Activated CD8-positive, alpha-beta T cell treated with anti-CD3 and anti-CD28 coated beads for 36 hours (primary cell): Measurements from ENCODE around the gene NTMT1. TPM values are rescaled to one million over a fixed set of nuclear protein-coding genes. Genes with fewer than 3 reads are reported as not detected.

Source experiments
- ATAC-seq: fragments of 200-7000 bp; cut with Tn5 transposase; one replicate; pipeline ENCODE4 v1.10.0; 2021; ENCODE audit warnings: mild to moderate bottlenecking, moderate library complexity
- CTCF ChIA-PET: fragments of 350-600 bp; sonication (Branson Sonifier 250); formaldehyde crosslinking; loops from one replicate; lab custom pipeline; 2021; ENCODE audit warnings: antibody characterized with exemption; lab: Charles Lee
- POLR2A ChIA-PET: fragments of 350-600 bp; sonication (Branson Sonifier 250); formaldehyde crosslinking; loops from one replicate; lab custom pipeline; 2021; ENCODE audit warnings: antibody characterized with exemption; lab: Charles Lee
- DNase-seq: peaks from one replicate; pipeline ENCODE4 v3.0.0-alpha.2; 2020
- H3K27ac Mint-ChIP-seq: one replicate; pipeline ENCODE4 v1.8.0; 2021; ENCODE audit warnings: mild to moderate bottlenecking, mixed read lengths
- H3K27me3 Mint-ChIP-seq: one replicate; pipeline ENCODE4 v1.8.0; 2021; ENCODE audit warnings: mixed read lengths
- H3K36me3 Mint-ChIP-seq: one replicate; pipeline ENCODE4 v1.8.0; 2021; ENCODE audit warnings: low read depth, mixed read lengths
- H3K4me1 Mint-ChIP-seq: one replicate; pipeline ENCODE4 v1.8.0; 2021; ENCODE audit warnings: low read depth, mixed read lengths
- H3K4me3 Mint-ChIP-seq: one replicate; pipeline ENCODE4 v1.8.0; 2021; ENCODE audit warnings: mild to moderate bottlenecking, moderate library complexity, mixed read lengths
- H3K9me3 Mint-ChIP-seq: one replicate; pipeline ENCODE4 v1.8.0; 2021; ENCODE audit warnings: mixed read lengths
- CTCF ChIP-seq: fragments of 200-600 bp; IDR thresholded peaks from one replicate; pipeline ENCODE4 v1.8.0; 2022; ENCODE audit warnings: antibody characterized with exemption, mild to moderate bottlenecking
- intact Hi-C: fragments of 100-400 bp; cut with micrococcal nuclease; formaldehyde crosslinking; loops from one replicate; pipeline ENCODE4 v1.10.0; 2022
- total RNA-seq, 2 experiments: library from RNA; stranded (reverse); gene quantifications; one replicate each; pipeline ENCODE4 v1.2.3, GENCODE V29; 2021

The NTMT1 gene
- total RNA-seq, 2 experiments from 2014 or later, result 69.5 to 74.4 TPM

DNA sequence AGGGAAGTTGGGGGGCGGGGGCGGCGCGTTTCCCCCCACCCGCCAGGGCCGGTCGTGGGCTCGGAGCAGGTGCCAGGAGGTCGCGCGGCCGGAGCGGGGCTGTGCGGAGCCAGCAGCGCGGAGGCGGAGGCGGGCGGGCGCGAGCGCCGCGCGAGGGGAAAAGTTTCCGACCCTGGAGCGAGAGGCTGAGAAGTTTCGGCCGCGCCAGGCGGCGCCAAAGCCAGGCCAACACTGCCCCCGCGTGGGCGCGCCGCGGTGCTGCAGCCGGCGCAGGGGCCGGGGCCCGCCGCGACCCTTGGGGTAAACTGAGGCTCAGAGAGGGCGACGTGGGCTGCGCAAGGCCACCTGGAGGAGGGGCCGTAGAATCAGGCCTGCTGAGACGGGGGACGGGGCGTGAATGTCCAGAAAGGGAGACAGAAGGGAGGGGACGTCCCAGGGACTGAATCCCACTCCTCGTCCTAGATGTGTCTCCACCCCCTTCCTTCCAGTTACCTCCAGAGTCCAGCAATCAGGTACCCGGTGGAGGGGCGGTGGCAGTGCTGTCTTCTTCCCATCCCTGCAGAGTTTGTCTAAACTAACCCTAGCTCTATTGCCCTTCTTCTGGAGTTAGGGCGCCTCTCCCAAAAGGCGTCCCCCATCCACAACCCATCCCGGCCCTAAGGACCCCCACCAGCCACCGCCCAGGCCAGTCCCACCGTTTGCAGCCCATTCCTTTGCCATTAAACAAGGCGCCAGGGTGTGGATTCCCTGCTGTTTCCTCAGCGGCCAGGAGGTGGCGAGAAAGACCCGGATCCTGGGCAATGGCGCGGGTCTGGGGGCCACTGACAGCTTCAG is 15.3 kb upstream of the NTMT1 start:
- H3K36me3 Mint-ChIP-seq, result no peaks in the 10 kb centered on the region
- intact Hi-C loops, result loop anchor here (5.0 to 10.0 kb wide), 2 partner anchors 436 to 473 kb away; partner anchors contain the start of gene IER5L
- peak overlapping the region; percentile 59 for H3K27ac Mint-ChIP-seq
- CTCF ChIA-PET, result interaction anchor here (0.7 to 2.3 kb wide), 25 partner anchors 10 to 480 kb away, joined by 3 to 22 read pairs (median 4); partner anchors contain the start of gene C9orf50
- POLR2A ChIA-PET, result interaction anchor here (0.7 to 1.2 kb wide), 2 partner anchors 10 to 471 kb away, joined by 3 to 4 read pairs; partner anchors contain the start of gene C9orf50
- H3K27me3 Mint-ChIP-seq, result no peaks in the 10 kb centered on the region
- peak; percentile 78 for DNase-seq
- peak; percentile 99 for TF ChIP-seq CTCF
- peaks cover 32% of the 10 kb centered on the region for H3K4me1 Mint-ChIP-seq
- no peaks in the 10 kb centered on the region for H3K9me3 Mint-ChIP-seq
- peak; percentile 66 for ATAC-seq
- peak overlapping the region; percentile 62 for H3K4me3 Mint-ChIP-seq

- ChIA-PET POLR2A (interaction anchor here (0.7 to 1.2 kb wide), 2 partner anchors 9 to 471 kb away, joined by 3 to 4 read pairs; partner anchors contain the start of gene C9orf50), CTCF (interaction anchor here (0.7 to 2.3 kb wide), 25 partner anchors 9 to 480 kb away, joined by 3 to 22 read pairs (median 4); partner anchors contain the start of gene C9orf50)
- Mint-ChIP-seq H3K27me3 (no peaks in the 10 kb centered on the region), H3K4me3 (no peak overlapping the region), H3K4me1 (peaks cover 32% of the 10 kb centered on the region), H3K9me3 (no peaks in the 10 kb centered on the region), H3K36me3 (no peaks in the 10 kb centered on the region), H3K27ac (no peak overlapping the region)
- ATAC-seq (no peak), DNase-seq (no peak)
- TF ChIP-seq CTCF, result no peak
- intact Hi-C loops, result loop anchor here (5.0 to 10.0 kb wide), 2 partner anchors 437 to 474 kb away; partner anchors contain the start of gene IER5L
Observed at GRCh38 chr9:129611307-129611800, 14.6 kb upstream of the NTMT1 start.

GRCh38 chr9:129612123-129612522 is 13.8 kb upstream of the NTMT1 start:
- H3K4me1 Mint-ChIP-seq, result peaks cover 30% of the 10 kb centered on the region
- H3K27me3 Mint-ChIP-seq, result no peaks in the 10 kb centered on the region
- CTCF ChIA-PET, result interaction anchor here (1.7 to 4.5 kb wide), 11 partner anchors 9 to 481 kb away, joined by 4 to 27 read pairs (median 10); partner anchors contain the start of gene C9orf50
- no peak overlapping the region for H3K27ac Mint-ChIP-seq
- intact Hi-C loops, result loop anchor here (5.0 to 10.0 kb wide), 2 partner anchors 437 to 475 kb away; partner anchors contain the start of gene IER5L
- H3K36me3 Mint-ChIP-seq, result no peaks in the 10 kb centered on the region
- POLR2A ChIA-PET, result interaction anchor here (2.0 kb wide), 1 partner anchor 12 kb away, joined by 6 read pairs; no protein-coding TSS in a partner anchor
- DNase-seq (no peak), ATAC-seq (no peak)
- H3K4me3 Mint-ChIP-seq, result no peak overlapping the region
- TF ChIP-seq CTCF, result no peak
- H3K9me3 Mint-ChIP-seq, result no peaks in the 10 kb centered on the region

- no peak for TF ChIP-seq CTCF
- Mint-ChIP-seq H3K27me3 (no peaks in the 10 kb centered on the region), H3K9me3 (no peaks in the 10 kb centered on the region), H3K36me3 (no peaks in the 10 kb centered on the region), H3K4me3 (no peak overlapping the region), H3K27ac (no peak overlapping the region), H3K4me1 (peaks cover 22% of the 10 kb centered on the region)
- ATAC-seq (no peak), DNase-seq (no peak)
- POLR2A ChIA-PET, result interaction anchor here (2.0 kb wide), 1 partner anchor 11 kb away, joined by 6 read pairs; no protein-coding TSS in a partner anchor
- CTCF ChIA-PET, result interaction anchor here (1.0 to 4.5 kb wide), 3 partner anchors 8 to 474 kb away, joined by 4 to 27 read pairs (median 13); partner anchors contain the start of gene C9orf50
- intact Hi-C loops, result loop anchor here (5.0 to 10.0 kb wide), 2 partner anchors 438 to 476 kb away; partner anchors contain the start of gene IER5L
Observed at GRCh38 chr9:129612815-129613519, 13.0 kb upstream of the NTMT1 start.
